T-helper 1 cell treated with Interleukin-12 subunit alpha and Interleukin-12 subunit beta and Interleukin-4 antibody, amounts not matched to agents 30 μg/mL and 1 μg/mL, for 36 hours (primary cell): ENCODE measurements around the gene UQCR10.

Experiments
- H3K27ac Mint-ChIP-seq: one replicate; pipeline ENCODE4 v1.8.0; 2021; ENCODE audit warnings: mild to moderate bottlenecking, mixed read lengths
- H3K27me3 Mint-ChIP-seq: one replicate; pipeline ENCODE4 v1.8.0; 2021; ENCODE audit warnings: low read depth, mixed read lengths
- H3K36me3 Mint-ChIP-seq: one replicate; pipeline ENCODE4 v1.8.0; 2021; ENCODE audit warnings: low read depth, mixed read lengths
- H3K4me1 Mint-ChIP-seq: one replicate; pipeline ENCODE4 v1.8.0; 2021; ENCODE audit warnings: low read depth, mixed read lengths
- H3K4me3 Mint-ChIP-seq: one replicate; pipeline ENCODE4 v1.8.0; 2021; ENCODE audit warnings: mild to moderate bottlenecking, moderate library complexity, mixed read lengths
- H3K9me3 Mint-ChIP-seq: one replicate; pipeline ENCODE4 v1.8.0; 2021; ENCODE audit warnings: mixed read lengths

The UQCR10 gene

GRCh38 chr22:29814003-29814402, 46.8 kb downstream of the UQCR10 start:
- Mint-ChIP-seq H3K4me3 (no peak overlapping the region), H3K9me3 (no peaks in the 10 kb centered on the region), H3K27ac (no peak overlapping the region), H3K36me3 (peaks cover 43% of the 10 kb centered on the region), H3K27me3 (no peaks in the 10 kb centered on the region), H3K4me1 (peaks cover 2% of the 10 kb centered on the region)

DNA sequence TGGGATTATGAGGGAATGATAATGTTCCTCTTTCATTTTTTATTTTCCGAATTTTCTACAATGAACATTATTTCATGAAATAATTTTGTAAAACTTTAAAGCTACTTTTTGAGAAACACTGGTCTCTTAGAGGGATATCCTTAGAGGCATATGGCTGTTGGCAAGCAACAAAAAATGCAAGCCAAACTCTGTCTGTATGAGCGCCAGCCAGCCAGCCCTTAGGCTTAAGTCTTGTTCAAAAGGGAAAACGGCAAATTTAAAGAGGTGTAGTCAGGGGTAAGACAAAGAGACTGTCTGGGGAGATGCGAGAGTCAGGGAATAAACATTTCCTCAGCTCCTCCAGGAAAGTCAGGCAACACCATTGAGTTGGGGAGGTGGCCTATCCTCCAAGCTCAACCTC, 48.4 kb downstream of the UQCR10 start:
- no peak overlapping the region for H3K27ac Mint-ChIP-seq
- H3K4me1 Mint-ChIP-seq, result peaks cover 2% of the 10 kb centered on the region
- peaks cover 40% of the 10 kb centered on the region for H3K36me3 Mint-ChIP-seq
- H3K4me3 Mint-ChIP-seq, result no peak overlapping the region
- no peaks in the 10 kb centered on the region for H3K27me3 Mint-ChIP-seq
- no peaks in the 10 kb centered on the region for H3K9me3 Mint-ChIP-seq

DNA sequence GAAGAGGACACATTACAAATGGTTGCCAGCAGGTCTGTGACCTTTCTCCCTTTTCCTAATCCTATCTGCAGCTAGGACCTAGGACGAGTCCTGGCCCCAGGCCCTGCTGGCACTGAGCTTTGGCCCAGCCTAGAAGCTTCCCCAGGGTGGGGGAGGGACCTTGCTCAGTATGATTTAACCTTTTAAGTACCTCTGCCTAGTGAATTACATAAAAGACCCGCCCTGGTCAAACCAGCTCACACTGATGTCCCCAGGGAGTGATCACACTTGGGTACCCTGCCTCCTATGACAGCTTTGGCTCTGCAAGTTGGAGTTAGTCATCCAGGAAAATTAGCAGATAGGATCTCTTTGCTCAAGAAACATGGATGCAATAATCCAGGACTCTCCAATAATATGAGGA, 49.0 kb downstream of the UQCR10 start:
- H3K9me3 Mint-ChIP-seq, result no peaks in the 10 kb centered on the region
- peaks cover 4% of the 10 kb centered on the region for H3K4me1 Mint-ChIP-seq
- peaks cover 41% of the 10 kb centered on the region for H3K36me3 Mint-ChIP-seq
- no peak overlapping the region for H3K27ac Mint-ChIP-seq
- H3K27me3 Mint-ChIP-seq, result no peaks in the 10 kb centered on the region
- no peak overlapping the region for H3K4me3 Mint-ChIP-seq

GRCh38 chr22:29816539-29816938, 49.4 kb downstream of the UQCR10 start:
- no peaks in the 10 kb centered on the region for H3K9me3 Mint-ChIP-seq
- H3K4me3 Mint-ChIP-seq, result no peak overlapping the region
- H3K27ac Mint-ChIP-seq, result no peak overlapping the region
- H3K36me3 Mint-ChIP-seq, result peaks cover 44% of the 10 kb centered on the region
- H3K27me3 Mint-ChIP-seq, result no peaks in the 10 kb centered on the region
- peaks cover 8% of the 10 kb centered on the region for H3K4me1 Mint-ChIP-seq

DNA sequence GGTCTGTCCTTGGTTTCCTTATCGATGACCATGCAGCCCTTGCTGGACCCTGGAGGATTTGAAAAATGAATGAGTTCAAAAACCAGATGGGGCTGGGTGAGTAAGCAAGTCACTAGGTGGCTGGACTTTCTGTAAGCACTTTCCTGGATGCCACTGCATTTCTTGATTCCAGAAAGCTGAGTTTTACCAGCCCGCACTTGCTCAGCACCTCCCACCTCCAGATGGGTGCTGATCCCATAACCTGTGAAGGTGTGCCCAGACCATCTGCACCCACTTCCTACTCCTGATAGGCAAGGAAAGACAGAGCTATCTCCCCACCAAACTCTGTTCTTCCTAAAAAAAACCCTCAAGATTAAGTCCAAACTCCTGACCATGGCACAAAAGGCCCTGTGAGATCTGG, 49.8 kb downstream of the UQCR10 start:
- Mint-ChIP-seq H3K27ac (no peak overlapping the region), H3K4me3 (no peak overlapping the region)

DNA sequence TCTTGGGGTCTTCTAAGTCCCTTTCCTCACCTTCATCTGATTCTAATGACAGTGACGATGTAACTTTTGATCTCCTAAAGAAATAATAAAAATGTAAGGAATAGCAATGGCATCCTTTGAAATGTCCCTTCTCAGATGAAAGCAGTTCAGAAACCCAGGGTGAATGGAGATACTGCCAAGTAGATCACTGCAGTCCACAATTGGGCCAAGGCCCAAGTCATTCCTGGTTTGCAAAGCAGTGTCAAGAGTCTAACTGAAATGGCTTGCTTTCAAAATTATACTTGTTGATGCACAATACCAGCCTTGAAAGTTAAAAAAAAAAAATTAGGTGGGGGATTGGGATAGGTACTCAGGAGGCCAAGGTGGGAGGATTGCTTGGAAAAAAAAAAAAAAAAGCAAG, 50.6 kb downstream of the UQCR10 start:
- Mint-ChIP-seq H3K27me3 (no peaks in the 10 kb centered on the region), H3K27ac (no peak overlapping the region), H3K9me3 (no peaks in the 10 kb centered on the region), H3K4me3 (no peak overlapping the region), H3K4me1 (peaks cover 16% of the 10 kb centered on the region), H3K36me3 (peaks cover 44% of the 10 kb centered on the region)

More for the DNA sequence above, 49.8 kb downstream of the UQCR10 start:
- H3K36me3 Mint-ChIP-seq, result peaks cover 45% of the 10 kb centered on the region
- H3K27me3 Mint-ChIP-seq, result no peaks in the 10 kb centered on the region
- peaks cover 11% of the 10 kb centered on the region for H3K4me1 Mint-ChIP-seq
- H3K9me3 Mint-ChIP-seq, result no peaks in the 10 kb centered on the region

DNA sequence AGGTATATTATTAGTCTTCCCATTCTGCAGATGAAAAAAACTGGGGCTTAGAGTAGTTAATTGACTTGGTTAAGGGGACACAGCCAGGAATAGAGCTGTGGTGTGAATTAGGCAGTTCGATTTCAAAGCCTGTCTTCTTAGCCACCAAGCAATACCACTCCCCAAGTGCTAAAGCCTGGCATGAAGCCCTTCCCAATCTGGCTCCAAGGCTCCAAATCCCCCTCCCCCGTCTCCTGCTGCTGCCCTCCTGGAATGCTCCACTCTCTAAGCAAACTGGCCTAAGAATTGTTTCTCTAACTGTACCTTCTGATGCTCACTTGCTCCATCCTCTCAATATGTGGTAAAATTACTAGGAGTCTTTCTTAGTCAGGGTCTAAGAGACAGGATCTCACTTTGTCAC, 52.3 kb downstream of the UQCR10 start:
- H3K4me3 Mint-ChIP-seq, result no peak overlapping the region
- H3K27ac Mint-ChIP-seq, result no peak overlapping the region
- H3K27me3 Mint-ChIP-seq, result no peaks in the 10 kb centered on the region
- H3K4me1 Mint-ChIP-seq, result peaks cover 16% of the 10 kb centered on the region
- H3K9me3 Mint-ChIP-seq, result no peaks in the 10 kb centered on the region
- peaks cover 42% of the 10 kb centered on the region for H3K36me3 Mint-ChIP-seq
